Activated naive CD8-positive, alpha-beta T cell treated with anti-CD3 and anti-CD28 coated beads, Interleukin-2, amount 50 U/mL, for 16 hours (primary cell): ENCODE results near the gene WWC2.

Experiments
- DNase-seq: peaks from one replicate; pipeline ENCODE4 v3.0.0-alpha.2; 2020; ENCODE audit warnings: low read depth, low spot score

The WWC2 gene

DNA sequence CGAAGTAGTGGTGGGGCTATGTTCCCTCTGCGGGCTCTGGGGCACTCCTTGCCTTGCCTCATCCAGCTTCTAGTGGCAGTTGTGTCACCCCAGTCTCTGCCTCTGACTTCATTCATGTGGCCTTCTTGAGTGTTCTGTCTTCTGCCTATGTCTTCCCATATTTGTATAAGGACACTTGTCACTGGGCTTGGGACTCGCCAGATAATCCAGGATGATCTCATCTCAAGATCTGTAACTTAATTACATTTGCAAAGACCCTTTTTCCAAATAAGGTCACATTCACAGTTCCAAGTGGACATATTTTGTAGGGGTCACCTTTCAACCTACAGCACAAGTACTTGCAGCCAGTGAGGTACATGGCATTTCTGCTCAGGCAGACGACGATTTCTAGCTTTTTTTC lies 253.5 kb downstream of the WWC2 start:
- DNase-seq, result no peak

DNA sequence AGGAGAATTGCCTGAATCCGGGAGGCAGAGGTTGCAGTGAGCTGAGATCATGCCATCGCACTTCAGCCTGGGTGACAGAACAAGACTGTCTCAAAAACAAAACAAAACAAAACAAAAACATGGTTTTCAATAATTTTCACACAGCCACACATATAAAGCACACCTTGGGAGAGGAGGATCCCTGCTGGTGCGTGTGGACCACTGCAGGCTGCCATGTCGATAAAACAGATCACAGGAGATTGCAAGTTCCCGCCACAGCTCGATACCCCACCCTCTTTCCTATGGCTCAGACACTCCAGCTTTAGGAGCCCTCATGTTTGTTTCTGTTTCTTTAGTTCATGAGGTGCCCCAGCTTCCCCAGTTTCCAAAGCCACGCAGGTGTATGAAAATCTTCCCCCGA lies 254.5 kb downstream of the WWC2 start:
- DNase-seq, result no peak

DNA sequence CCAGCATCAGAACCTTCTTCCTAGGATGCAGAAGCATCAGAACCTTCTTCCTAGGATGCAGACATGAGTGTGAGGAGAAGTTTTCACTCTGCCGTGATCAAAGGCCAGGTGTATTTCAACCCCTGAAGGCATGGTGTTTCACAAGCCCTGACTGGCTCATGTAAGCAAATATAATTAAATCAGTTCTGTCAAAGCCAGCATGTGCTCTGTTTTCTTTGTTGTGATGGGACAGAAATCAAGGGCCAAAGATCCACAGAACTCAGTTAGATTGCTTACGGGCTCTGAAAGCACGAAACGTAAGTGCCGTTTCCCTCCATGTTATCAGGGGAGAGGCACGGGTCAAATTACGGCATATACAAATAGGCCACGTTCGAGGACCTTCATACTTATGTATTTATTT lies 255.2 kb downstream of the WWC2 start:
- DNase-seq, result no peak

DNA sequence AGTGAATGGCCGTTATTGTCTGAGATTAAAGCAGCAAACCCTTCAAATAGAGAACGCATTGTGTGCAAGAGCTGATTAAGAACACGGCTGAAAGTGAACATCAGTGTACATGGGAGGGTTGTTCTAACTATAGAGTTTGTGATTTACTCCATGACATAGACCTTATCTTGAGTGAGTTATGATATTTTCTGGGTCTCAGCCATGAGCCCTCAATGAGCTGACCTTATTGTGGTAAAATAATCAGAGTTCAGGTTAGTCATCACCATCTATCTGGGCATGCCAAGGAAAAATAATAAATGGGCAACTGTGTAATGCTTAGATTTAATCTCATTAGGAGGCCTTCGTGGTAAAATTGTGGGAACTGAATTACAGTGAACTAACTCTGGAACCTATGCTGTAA lies 256.3 kb downstream of the WWC2 start:
- no peak for DNase-seq

DNA sequence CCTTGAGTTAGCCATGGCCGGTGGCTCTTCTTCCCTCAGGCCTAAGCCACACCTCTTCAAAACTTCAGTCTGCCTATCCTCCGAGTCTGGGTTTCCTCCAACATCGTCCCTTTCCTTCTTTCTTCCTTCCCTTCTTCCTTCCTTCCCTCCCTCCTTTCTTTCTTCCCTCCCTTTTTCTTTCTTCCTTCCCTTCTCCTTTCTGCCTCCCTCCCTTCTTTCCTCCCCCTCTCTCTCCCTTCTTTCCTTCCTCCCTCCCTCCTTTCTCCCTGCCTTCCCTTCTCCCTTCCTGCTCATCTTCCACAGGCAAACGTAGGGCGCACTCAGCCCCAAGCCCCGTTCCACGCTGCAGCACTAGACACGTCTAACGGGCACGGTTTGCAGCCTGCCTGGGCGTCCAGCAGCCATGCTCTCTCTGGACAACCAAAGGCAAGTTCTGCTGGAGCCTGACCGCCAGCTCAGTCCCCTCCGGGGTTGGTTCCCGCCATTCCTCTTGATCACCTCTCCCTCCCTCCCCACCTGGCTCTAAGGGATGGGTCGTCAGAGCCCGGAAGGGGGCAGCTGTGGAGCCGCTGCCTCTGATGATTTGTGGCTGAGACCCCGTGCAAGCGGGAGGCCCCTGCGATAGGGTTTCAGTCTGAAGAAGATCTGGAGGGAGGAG lies 257.2 kb downstream of the WWC2 start:
- DNase-seq, result no peak

DNA sequence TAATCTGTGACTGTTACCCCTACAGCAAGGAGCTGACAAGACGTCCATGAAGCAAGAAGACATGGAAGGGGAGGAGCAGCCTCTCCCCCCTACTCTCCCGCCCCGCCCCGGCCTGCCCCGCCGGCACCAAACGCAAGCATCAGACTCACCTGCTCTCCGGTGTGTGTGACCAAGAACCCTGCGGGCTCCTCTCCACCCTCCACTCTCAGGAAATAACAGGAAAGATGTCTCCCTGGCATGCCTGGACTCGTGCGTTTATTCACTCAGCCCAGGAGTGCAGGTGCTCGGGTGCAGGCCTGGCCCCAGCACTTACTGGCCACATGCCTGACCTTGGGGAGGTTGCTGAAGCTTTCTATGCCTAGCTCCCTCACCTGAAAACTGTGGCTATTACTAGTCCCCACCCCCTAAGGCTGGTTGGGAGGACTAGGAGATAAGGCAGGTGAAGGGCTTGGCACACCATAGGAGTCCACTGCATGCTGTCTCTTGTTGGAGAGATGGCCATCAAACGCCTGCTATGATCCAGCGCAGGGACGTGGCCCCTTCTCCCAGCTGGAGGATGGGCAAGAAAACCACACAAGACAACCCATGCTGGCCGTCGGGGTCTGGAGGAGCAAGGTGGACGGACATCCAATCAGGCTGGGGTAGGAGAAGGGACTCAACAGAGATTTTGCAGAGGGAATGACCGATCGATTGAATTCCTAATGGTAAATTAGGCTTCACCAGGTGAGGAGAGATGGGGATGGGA lies 258.0 kb downstream of the WWC2 start:
- no peak for DNase-seq

GRCh38 chr4:183358215-183358755 lies 259.2 kb downstream of the WWC2 start:
- DNase-seq, result no peak

- DNase-seq, result no peak
Measured at GRCh38 chr4:183360161-183360919, 261.3 kb downstream of the WWC2 start.

DNA sequence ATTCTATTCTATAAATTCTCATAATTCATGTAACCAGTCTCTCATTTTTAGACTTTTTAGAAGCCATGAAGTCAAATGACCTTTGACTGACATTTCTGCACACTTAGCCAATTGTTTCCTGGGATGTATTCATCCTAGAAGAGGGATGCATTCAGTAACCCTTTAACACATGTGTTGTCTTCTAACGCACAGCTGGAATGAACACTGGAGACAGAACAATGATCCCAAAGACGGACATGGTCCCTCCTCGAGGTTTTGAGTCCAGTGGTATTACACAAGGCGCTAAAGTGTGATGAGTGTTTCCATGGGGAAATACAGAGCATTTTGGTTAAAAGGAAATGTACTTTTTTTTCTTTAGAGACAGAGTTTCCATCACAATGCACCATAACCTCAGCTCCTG lies 263.0 kb downstream of the WWC2 start:
- no peak for DNase-seq

DNA sequence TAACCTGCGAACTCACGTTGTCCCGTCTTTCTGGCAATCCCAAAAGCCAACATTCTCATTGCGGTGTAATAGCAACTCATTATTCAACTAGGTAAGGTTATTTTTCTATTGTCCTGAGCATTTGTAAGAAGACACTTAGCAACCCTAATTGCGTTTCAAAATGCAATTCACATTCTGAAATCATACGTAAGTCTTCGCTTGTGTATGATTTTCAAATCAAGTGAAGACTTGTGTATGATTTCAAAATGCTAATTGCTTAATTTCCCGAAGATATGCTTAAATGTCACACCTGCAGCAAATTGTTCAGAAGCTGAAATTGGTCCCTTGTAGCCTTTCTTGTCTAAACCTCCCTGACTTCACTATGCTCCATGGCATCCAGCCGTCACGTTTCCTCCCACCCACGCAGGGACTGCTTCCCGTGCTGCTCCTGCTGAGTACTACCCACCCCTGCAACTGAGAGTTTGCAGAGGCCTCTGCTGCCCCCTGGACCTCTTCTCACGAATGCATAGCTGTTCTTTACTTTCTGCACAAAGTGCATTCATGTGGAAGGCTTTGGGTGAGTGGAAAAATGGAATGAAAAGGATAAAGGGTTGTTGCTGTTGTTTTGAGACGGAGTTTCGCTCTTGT lies 264.0 kb downstream of the WWC2 start:
- no peak for DNase-seq

DNA sequence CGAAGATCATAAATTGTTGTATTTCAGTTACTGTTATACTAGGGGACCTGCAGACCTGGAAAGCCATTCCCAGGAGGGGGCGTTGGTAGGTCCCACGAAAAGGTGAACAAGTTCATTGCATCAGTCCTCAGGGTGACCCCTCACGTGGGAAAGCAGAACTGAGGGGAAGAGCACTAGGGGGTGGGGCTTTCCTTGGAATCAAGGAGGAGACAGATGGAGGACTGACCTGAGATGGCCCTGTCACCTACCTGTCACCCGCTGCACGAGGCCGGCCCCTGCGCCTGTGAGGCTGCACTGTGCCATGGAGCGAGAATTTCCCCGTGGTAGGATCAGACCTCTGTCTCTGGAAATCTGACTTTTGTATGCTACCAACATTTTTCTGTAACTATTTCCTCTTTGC lies 265.0 kb downstream of the WWC2 start:
- DNase-seq, result no peak

GRCh38 chr4:183366206-183366835 lies 267.3 kb downstream of the WWC2 start:
- DNase-seq, result no peak

GRCh38 chr4:183369073-183369472 lies 270.0 kb downstream of the WWC2 start:
- DNase-seq, result no peak
